ENCODE data around the gene ZDHHC5. TPM values are rescaled to one million over a fixed set of nuclear protein-coding genes. Genes with fewer than 3 reads are reported as not detected.

The ZDHHC5 gene
- total RNA-seq, 4 donors from 2014 or later: 27.2 to 69.7 (median 60.1) TPM

GRCh38 chr11:57732661-57733060 is 64.7 kb downstream of the ZDHHC5 start:
- Histone ChIP-seq H3K27ac (no peak overlapping the region), H3K4me3 (no peak overlapping the region), H3K36me3 (peaks cover 0 to 7% (median 0%) of the 10 kb centered on the region in 3 donors), H3K27me3 (no peaks in the 10 kb centered on the region), H3K9me3 (no peaks in the 10 kb centered on the region), H3K4me1 (peaks cover 0 to 10% (median 0%) of the 10 kb centered on the region in 4 donors)
- no peak for TF ChIP-seq CTCF (IDR thresholded peaks at IDR 0.05)
- no peak for TF ChIP-seq POLR2A (IDR thresholded peaks at IDR 0.05)
- DNase-seq: peak in 2 of 3 donors; percentile 58 to 65

DNA sequence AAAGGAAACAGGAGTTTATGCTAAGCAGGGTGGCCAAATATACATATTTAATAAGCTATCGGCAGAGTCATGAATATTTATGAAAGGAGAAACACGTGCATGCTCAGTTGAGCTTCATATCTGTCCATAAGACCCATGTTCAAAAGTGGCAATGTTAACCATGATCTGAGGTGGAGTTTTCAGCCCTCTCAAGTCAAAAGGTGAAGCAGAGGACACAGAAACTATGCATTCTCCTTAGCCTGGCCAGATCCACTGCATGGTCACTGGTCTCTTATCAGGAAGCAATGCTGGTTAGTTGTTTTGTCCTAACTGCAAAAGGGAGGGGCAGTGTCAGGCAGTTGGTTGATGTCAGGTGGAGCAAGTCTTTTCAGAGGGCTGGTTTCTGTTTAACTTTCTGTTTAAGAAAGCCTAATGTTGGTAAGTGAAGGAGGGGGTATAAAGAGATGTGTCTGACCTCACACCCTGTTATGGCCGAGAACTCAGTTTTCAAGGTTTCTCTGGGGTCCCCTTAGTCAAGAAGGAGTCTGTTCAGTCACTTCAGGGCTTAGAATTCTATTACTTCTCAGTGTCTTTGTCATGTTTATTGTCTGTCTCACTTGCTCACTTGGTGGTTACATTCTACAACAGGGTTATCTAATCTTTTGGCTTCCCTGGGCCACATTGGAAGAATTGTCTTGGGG is 67.8 kb downstream of the ZDHHC5 start:
- peak overlapping the region in 1 of 4 donors; percentile 39 for H3K27ac ChIP-seq
- TF ChIP-seq POLR2A (IDR thresholded peaks at IDR 0.05) (no peak), CTCF (IDR thresholded peaks at IDR 0.05) (no peak)

DNA sequence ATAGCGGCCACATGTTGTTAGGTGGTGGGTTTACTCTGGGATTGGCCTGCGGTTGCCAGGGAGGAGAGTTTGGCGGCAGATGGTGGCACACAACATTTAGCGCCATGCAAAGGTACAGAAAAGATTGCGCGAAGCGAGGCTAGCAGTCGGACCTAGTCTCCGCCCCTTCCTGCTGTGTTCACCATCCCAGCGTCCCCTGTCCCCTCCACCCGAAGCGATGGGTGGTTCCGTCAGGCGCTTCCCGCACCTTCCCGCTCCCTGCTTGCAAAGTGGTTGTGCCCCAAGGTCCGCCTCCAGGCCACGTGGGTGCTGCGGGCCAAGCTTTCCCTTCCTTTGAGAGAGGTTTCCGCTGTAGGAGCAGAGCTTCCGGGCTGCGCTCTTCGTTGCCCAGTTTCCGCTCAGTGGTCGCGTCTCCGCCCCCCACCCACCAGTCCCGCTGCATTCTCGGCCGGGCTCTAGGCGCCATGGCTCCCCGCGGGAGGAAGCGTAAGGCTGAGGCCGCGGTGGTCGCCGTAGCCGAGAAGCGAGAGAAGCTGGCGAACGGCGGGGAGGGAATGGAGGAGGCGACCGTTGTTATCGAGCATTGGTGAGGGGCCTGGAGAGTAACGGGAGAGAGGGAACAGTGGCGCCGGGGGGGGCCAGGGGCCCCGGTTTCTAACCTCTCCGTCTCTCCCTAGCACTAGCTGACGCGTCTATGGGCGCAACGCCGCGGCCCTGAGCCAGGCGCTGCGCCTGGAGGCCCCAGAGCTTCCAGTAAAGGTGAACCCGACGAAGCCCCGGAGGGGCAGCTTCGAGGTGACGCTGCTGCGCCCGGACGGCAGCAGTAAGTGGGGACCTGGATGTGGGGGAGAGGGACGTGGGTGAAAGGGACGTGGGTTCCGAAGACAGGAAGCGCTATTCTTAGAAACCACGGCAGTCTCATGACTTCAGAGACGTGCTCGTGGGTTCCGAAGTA is 73.5 kb downstream of the ZDHHC5 start, which contains the start of gene SELENOH:
Gene SELENOH, plus strand, starts transcription at position 360 of the 955 bp plus-strand sequence. Its CDS starts 105 bp downstream, at position 465.
- peaks cover 0 to 17% (median 7%) of the 10 kb centered on the region in 4 donors for H3K4me1 ChIP-seq
- H3K36me3 ChIP-seq: peaks cover 0 to 49% (median 0%) of the 10 kb centered on the region in 3 donors
- peak within 1 kb of the TSS; percentile 92 to 97 (median 94) for H3K27ac ChIP-seq
- no peaks in the 10 kb centered on the region for H3K9me3 ChIP-seq
- H3K4me3 ChIP-seq: peak within 1 kb of the TSS; percentile 75 to 97 (median 90)
- peak; percentile 92 to 97 (median 97) for DNase-seq
- TF ChIP-seq POLR2A (IDR thresholded peaks at IDR 0.05) (peak; percentile 69 to 82), CTCF (IDR thresholded peaks at IDR 0.05) (peak in 1 of 6 experiments; percentile 4)
- H3K27me3 ChIP-seq: no peaks in the 10 kb centered on the region

More for the DNA sequence above, 67.8 kb downstream of the ZDHHC5 start:
- no peaks in the 10 kb centered on the region for H3K9me3 ChIP-seq
- H3K36me3 ChIP-seq: peaks cover 0 to 25% (median 0%) of the 10 kb centered on the region in 3 donors
- H3K4me1 ChIP-seq: peaks cover 0 to 13% (median 0%) of the 10 kb centered on the region in 4 donors
- DNase-seq: no peak
- H3K27me3 ChIP-seq: no peaks in the 10 kb centered on the region
- no peak overlapping the region for H3K4me3 ChIP-seq

DNA sequence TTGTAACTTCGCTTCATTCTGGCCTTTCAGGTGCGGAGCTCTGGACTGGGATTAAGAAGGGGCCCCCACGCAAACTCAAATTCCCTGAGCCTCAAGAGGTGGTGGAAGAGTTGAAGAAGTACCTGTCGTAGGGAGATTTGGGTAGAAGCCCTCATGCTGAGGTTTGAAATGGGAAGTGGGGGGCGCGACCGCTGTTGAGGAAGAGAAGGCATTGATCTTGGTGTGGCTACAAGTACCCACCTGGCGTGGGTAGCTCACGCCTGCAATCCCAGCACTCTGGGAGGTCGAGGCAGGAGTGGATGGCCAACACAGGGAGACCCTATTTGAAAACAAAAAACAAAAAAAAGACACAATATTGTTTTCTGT is 74.2 kb downstream of the ZDHHC5 start:
- no peak for DNase-seq
- Histone ChIP-seq H3K4me3 (peak overlapping the region; percentile 75 to 97 (median 90)), H3K27me3 (no peaks in the 10 kb centered on the region), H3K36me3 (peaks cover 0 to 48% (median 0%) of the 10 kb centered on the region in 3 donors), H3K4me1 (peaks cover 0 to 17% (median 7%) of the 10 kb centered on the region in 4 donors), H3K9me3 (no peaks in the 10 kb centered on the region), H3K27ac (peak overlapping the region; percentile 92 to 97 (median 94))
- no peak for TF ChIP-seq CTCF (IDR thresholded peaks at IDR 0.05)
- TF ChIP-seq POLR2A (IDR thresholded peaks at IDR 0.05): no peak

DNA sequence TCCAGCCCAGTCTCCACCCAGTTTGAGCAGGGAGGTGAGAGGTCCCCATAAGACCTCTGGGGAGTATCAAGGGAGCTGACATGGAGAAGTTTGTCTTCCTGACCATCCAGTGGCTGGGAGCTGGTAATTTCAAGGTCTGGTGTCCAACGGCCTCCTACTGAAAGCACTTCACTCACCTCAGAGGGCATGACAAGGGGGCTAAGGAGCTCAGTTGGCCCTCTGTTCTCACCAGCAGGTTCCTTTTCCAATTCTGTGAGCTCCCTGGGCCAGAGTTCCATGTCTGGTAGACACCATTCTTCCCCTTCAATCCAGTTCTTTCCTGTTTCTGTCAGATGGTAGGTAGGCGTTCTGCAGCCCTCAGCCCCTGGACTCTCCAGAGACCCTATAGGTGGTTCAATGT is 76.4 kb downstream of the ZDHHC5 start:
- Histone ChIP-seq H3K36me3 (peaks cover 0 to 27% (median 0%) of the 10 kb centered on the region in 3 donors), H3K27me3 (no peaks in the 10 kb centered on the region), H3K4me3 (no peak overlapping the region), H3K4me1 (peaks cover 0 to 17% (median 7%) of the 10 kb centered on the region in 4 donors), H3K9me3 (no peaks in the 10 kb centered on the region), H3K27ac (no peak overlapping the region)
- no peak for TF ChIP-seq POLR2A (IDR thresholded peaks at IDR 0.05)
- TF ChIP-seq CTCF (IDR thresholded peaks at IDR 0.05): no peak
- no peak for DNase-seq

Data from Peyer's patch (tissue), 4 donors.